ENCODE measurements around the gene ZSCAN30.

GRCh38 chr18:35289727-35290093 is 319 bp downstream of the ZSCAN30 start:
- TF ChIP-seq CTCF (IDR thresholded peaks at IDR 0.05; ENCODE audit: poor library complexity, severe bottlenecking): no peak
- TF ChIP-seq REST (IDR thresholded peaks at IDR 0.05; ENCODE audit: borderline replicate concordance): no peak
- no peak for TF ChIP-seq POLR2AphosphoS5 (IDR thresholded peaks at IDR 0.05)
- TF ChIP-seq SMC3 (conservative IDR thresholded peaks at IDR 0.05; ENCODE audit: poor library complexity): no peak

All from neural cell (in vitro differentiated cells).